ENCODE data around the gene PPIL6.

DNA sequence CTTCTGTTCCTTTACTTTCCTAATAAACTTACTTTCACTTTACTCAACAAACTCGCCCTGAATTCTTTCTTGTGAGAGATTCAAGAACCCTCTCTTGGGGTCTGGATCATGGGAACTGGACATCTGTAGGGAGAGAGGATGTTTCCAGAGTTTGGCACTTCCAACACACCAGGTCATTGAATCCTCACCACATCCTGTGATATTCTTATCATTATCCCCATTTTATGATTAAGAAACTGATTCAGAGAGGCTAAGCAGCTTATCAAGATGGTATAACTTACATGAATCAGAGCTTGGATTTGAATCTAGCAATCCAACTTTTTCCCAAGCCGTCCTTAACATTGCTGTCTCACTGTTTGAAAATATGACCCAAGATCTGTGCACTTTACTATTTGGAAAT, 15.5 kb downstream of the PPIL6 start:
- TF ChIP-seq CTCF (IDR thresholded peaks at IDR 0.05): no peak
- no peak for TF ChIP-seq POLR2A (IDR thresholded peaks at IDR 0.05)
